Activated CD4-positive, alpha-beta memory T cell treated with anti-CD3 and anti-CD28 coated beads, Interleukin-2, amount 10 ng/mL, durations not matched to agents 7 days and 5 days (primary cell): ENCODE results near the gene GAK. TPM values are rescaled to one million over a fixed set of nuclear protein-coding genes. Genes with fewer than 3 reads are reported as not detected.
"Not testable (repeated sequence)": the region's sequence is repeated elsewhere in the genome, so short reads cannot be mapped to it uniquely, and the experiment has no call there.

Experiments used
- CTCF ChIA-PET: fragments of 350-600 bp; sonication (Branson Sonifier 250); formaldehyde crosslinking; loops from one replicate; lab custom pipeline; 2021; ENCODE audit warnings: antibody characterized with exemption, inconsistent platforms; lab: Charles Lee
- POLR2A ChIA-PET: fragments of 350-600 bp; sonication (Branson Sonifier 250); formaldehyde crosslinking; loops from one replicate; lab custom pipeline; 2021; ENCODE audit warnings: antibody characterized with exemption; lab: Charles Lee
- DNase-seq: peaks from one replicate; pipeline ENCODE4 v3.0.0-alpha.2; 2020
- H3K27ac Mint-ChIP-seq: one replicate; pipeline ENCODE4 v1.8.0; 2021; ENCODE audit warnings: mild to moderate bottlenecking, mixed read lengths
- H3K27me3 Mint-ChIP-seq: one replicate; pipeline ENCODE4 v1.8.0; 2021; ENCODE audit warnings: mixed read lengths
- H3K36me3 Mint-ChIP-seq: one replicate; pipeline ENCODE4 v1.8.0; 2021; ENCODE audit warnings: low read depth, mixed read lengths
- H3K4me1 Mint-ChIP-seq: one replicate; pipeline ENCODE4 v1.8.0; 2021; ENCODE audit warnings: mixed read lengths
- H3K4me3 Mint-ChIP-seq: one replicate; pipeline ENCODE4 v1.8.0; 2021; ENCODE audit warnings: mild to moderate bottlenecking, mixed read lengths
- H3K9me3 Mint-ChIP-seq: one replicate; pipeline ENCODE4 v1.8.0; 2021; ENCODE audit warnings: mixed read lengths
- total RNA-seq, 2 experiments: library from RNA; stranded (reverse); gene quantifications; one replicate each; pipeline ENCODE4 v1.2.3, GENCODE V29; 2021

Gene GAK
- 100 to 1,000 TPM; 139 to 156 TPM for total RNA-seq

DNA sequence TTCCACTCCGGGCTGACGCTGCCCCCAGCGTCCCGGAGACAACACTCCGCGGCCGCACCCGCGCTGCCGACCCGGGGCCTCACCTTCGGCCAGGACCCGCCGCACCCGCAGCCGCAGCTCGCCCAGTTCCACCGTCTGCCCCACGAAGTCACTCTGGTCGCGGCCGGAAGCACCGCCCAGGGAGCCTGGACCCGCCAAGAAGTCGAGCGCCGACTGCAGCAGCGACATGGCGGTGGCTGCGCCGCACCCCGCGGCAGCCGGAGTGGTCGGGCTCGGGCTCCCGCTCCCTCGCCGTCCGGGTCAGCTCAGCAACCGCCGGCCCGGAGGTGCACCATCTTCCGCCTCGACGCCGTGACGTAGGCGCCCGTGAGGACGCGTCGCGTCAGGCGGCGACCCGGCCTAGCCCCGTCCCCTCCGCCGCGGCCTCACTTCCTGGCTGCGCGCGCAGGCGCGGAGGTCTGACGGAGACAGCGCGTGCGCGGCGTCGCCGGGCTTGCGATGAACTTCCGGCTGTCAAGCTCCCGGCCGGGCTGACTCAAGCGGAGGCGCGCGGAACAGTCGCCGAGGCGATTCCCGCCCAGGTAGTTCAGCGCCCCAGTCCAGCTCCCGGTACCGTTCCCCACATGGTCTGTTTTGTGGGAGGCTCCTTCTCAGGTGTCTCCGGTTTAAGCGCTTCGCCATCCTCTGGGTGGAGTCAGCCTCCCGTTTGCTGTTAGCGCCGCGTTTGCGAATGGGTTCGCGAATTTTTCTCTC is at the start of gene GAK, which contains the start of gene TMEM175:
GAK (minus strand) TSS at position 357 of the 753 bp plus-strand sequence; CDS start at position 228, 129 bp downstream.
TMEM175 (plus strand) TSS at position 501 of the 753 bp plus-strand sequence. CDS start 15,280 bp downstream, outside the sequence.
- DNase-seq: peak; percentile 98
- no peaks in the 10 kb centered on the region for H3K9me3 Mint-ChIP-seq
- peak within 1 kb of the TSS; percentile 94 for H3K27ac Mint-ChIP-seq
- peaks cover 19% of the 10 kb centered on the region for H3K36me3 Mint-ChIP-seq
- ChIA-PET CTCF (interaction anchor here (0.6 to 1.4 kb wide), 4 partner anchors 11 to 183 kb away, joined by 3 to 6 read pairs (median 4); partner anchors contain the start of gene IDUA), POLR2A (interaction anchor here (0.7 to 4.9 kb wide), 28 partner anchors 9 to 939 kb away, joined by 3 to 29 read pairs (median 4); partner anchors contain the start of genes ATP5ME, CTBP1, DGKQ and IDUA)
- H3K4me1 Mint-ChIP-seq: peaks cover 47% of the 10 kb centered on the region
- peak within 1 kb of the TSS; percentile 92 for H3K4me3 Mint-ChIP-seq
- no peaks in the 10 kb centered on the region for H3K27me3 Mint-ChIP-seq

DNA sequence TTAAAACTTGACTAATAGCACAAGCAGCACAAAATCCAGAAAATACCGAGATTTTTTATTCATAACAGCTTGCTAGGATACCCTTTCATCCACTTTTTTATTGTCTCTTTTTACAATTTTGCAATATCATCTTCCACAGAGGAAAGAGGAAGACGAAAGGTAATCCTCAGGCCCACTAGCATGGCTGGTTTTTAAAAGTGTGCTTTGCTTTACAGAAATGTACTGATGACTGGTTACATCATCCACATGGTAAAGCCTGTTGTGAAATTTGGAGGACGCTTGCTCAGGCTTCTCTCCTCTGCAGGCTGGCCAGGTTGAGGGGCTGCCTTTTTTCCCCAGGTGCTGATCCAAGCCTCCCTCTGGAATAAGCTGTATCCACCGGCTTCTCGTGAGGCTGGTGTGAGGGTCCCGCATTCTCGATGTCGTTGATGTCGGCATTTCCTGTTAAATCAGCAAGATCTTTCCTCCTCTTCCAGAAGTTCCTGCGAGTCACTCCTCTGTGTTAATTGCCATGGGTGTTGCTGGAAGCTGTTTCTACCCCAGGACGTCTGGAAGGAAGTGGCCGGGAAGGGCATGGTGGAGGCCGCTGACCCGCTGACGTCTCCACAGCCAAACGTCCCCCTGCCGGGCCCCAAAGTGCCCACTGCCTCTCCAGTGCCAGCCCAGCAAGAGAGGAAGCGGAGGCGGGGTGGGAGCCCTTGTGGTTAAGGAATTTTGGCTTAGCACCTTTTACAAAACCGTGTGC is 47.0 kb upstream of the GAK start:
- Mint-ChIP-seq H3K27ac (no peak overlapping the region), H3K4me1 (no peaks in the 10 kb centered on the region), H3K27me3 (no peaks in the 10 kb centered on the region), H3K9me3 (no peaks in the 10 kb centered on the region), H3K4me3 (no peak overlapping the region), H3K36me3 (no peaks in the 10 kb centered on the region)
- ChIA-PET CTCF (no interaction called here), POLR2A (no interaction called here)
- DNase-seq: no peak

DNA sequence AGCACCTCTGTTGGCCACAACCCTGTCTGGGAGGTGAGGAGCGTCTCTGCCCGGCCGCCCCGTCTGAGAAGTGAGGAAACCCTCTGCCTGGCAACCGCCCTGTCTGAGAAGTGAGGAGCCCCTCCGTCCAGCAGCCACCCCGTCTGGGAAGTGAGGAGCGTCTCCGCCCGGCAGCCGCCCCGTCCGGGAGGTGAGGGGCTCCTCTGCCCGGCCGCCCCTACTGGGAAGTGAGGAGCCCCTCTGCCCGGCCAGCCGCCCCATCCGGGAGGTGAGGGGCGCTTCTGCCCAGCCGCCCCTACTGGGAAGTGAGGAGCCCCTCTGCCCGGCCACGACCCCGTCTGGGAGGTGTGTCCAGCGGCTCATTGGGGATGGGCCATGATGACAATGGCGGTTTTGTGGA is 43.9 kb upstream of the GAK start:
- POLR2A ChIA-PET, H3K9me3 Mint-ChIP-seq, CTCF ChIA-PET, DNase-seq, H3K4me3 Mint-ChIP-seq, H3K27me3 Mint-ChIP-seq, H3K4me1 Mint-ChIP-seq, H3K36me3 Mint-ChIP-seq, H3K27ac Mint-ChIP-seq: not testable (repeated sequence)

DNA sequence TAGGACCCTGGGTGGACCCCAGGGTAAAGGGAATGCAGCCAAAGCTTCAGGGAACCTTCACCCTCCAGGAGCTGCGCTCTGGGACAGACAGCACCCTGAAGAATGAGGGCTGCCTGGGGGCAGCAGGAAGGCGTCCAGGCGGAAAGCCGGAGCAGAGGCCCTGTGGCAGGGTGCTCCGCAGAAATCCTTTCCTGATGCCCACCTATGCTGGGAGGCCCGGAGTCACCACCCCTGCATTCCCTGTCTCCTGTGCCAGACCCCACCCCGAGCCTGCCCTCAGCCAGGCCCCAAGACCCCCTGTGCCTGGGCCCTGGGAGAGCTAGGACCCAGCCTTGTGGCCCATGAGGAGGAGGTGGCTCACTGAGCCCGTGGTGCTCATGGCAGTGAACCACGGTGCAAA is 42.6 kb upstream of the GAK start:
- Mint-ChIP-seq H3K4me1 (peaks cover 6% of the 10 kb centered on the region), H3K4me3 (no peak overlapping the region), H3K27ac (no peak overlapping the region), H3K9me3 (no peaks in the 10 kb centered on the region), H3K36me3 (no peaks in the 10 kb centered on the region), H3K27me3 (no peaks in the 10 kb centered on the region)
- ChIA-PET POLR2A (no interaction called here), CTCF (no interaction called here)
- DNase-seq: no peak

DNA sequence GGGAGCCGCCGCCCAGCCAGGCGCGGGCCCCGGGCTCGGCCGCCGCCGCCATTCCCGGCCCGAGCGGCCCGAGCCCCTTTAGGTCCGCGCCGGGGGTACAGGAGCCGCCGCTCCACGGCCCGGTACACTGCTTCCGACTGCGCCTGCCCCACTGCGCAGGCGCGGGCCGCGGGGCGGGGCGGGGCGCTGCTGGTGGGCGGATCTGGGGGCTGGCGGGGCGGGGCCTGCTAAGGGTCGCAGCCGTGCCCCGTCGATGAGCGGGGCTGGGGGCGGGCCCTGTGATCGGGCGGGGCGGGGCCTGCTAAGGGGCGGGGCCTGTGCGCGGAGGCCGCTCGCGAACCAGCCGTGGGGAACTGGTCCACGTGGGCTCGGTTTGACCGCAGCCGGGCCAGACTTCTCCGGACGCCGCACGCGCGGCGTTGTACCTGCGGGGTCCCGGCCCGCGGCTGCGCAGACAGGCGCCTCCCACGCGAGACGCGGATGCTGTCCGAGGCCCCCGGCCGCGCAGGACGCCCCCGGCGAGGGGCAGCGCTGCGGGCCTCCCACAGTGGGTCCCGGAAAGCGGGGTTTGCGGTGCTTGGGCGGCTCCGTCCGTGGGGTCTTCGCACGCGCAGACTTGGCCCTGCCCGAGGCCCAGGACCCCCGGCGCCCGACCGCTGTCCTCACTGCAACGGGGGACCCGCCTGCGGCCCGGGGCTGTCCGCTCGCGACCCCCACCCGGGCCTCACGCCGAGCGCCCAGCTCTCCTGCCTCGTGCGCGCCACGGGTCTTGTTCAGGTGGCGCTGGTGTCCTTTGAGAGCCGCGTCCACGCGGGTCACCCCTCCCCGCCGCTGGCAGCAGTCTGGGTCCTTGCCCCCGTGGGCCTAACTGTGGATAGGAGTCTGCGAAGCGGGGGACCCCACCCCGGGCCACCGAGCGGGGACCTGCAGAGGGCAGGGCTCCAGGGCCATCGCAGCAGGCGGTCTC is 41.6 kb upstream of the GAK start, which contains the start of gene DGKQ:
DGKQ (minus strand) TSS at position 139 of the 967 bp plus-strand sequence; CDS start at position 52, 87 bp downstream.
- peak within 1 kb of the TSS; percentile 56 for H3K4me3 Mint-ChIP-seq
- H3K27me3 Mint-ChIP-seq: no peaks in the 10 kb centered on the region
- no peaks in the 10 kb centered on the region for H3K36me3 Mint-ChIP-seq
- POLR2A ChIA-PET: interaction anchor here (0.8 to 2.0 kb wide), 4 partner anchors 11 to 44 kb away, joined by 3 to 6 read pairs (median 4); partner anchors contain the start of genes GAK and TMEM175
- H3K27ac Mint-ChIP-seq: no peak within 1 kb of the TSS
- peak; percentile 90 for DNase-seq
- peaks cover 6% of the 10 kb centered on the region for H3K4me1 Mint-ChIP-seq
- CTCF ChIA-PET: no interaction called here
- H3K9me3 Mint-ChIP-seq: no peaks in the 10 kb centered on the region

DNA sequence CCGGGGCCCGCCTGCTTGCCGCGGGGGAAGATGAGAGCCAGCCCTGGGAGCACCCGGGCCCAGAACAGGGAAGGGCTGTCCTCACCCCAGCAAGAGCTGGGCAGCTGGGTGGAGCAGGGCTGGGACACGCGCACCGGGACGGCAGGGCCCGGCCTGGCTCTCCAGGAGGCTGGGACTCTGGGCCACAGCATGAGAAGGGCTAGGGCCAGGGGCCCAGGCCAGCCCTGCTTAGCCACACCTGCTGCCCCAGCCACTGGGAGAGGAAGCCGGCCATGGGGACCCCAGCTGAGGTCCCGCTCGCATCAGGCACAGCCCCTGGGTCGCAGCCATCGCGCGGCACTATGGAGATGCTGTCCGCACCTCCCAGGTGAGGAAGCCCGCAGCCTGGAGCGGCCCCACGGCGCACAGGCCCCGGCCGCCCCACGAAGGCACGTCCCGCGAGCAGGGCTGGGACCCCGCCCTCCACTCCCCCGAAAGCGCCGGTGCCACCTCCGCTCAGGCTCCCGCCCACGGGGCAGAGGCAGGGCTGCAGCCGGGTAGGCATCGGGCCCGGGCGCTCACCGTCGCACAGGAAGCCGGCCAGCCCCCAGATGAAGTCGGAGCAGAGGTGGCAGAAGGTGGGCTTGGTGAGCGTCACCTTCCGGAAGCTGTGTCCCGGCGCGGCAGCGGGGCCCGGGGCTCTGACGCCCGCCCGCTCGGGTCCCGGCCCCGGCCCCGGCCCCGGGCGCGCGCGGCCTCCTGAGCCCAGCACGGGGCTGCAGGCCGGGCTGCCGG is 40.7 kb upstream of the GAK start:
- peak overlapping the region; percentile 56 for H3K4me3 Mint-ChIP-seq
- H3K36me3 Mint-ChIP-seq: no peaks in the 10 kb centered on the region
- H3K27ac Mint-ChIP-seq: no peak overlapping the region
- peak; percentile 58 for DNase-seq
- H3K4me1 Mint-ChIP-seq: peaks cover 6% of the 10 kb centered on the region
- H3K9me3 Mint-ChIP-seq: no peaks in the 10 kb centered on the region
- ChIA-PET POLR2A (interaction anchor here (0.8 to 2.0 kb wide), 5 partner anchors 10 to 43 kb away, joined by 3 to 6 read pairs (median 4); partner anchors contain the start of genes GAK and TMEM175), CTCF (no interaction called here)
- no peaks in the 10 kb centered on the region for H3K27me3 Mint-ChIP-seq

DNA sequence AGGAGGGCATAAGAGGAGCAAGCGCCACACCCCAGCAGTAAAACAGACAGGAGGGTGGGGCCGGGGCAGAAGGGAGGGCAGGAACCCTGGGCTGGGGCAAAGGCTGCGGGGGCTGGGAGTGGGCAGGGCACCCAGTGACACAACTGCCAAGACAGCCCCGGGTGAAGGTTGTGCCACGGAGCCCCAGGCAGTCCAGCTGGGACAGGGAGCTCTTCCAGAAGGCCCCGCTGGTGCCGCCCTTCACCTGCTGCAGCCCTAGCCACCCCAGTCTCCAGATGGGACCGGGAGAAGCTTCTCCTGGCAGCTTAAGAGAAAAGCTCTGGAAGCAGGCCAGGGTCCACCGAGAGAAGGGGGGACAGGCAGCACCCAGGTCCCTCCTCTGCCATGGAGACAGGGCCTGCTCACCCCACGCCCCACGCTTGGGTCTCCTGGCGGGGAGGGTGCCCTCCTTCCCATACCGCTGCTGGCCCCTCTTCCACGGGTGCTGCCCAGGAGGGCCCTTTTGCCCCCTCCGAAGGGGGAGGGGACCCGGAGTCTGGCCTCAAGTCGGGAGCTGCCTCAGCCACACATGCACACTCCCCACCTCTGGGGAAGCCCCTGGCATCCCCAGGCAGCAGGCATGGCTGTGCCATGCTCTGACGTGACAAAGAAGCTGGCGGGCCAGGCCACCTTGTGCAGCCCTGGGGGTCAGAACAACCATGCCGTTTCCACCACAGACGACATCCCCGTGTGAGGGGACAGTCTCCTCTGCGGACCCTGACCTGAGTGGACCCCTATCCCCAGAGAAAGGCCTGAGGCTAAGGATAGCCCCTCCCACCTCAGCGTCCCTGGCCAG is 39.8 kb upstream of the GAK start:
- POLR2A ChIA-PET: interaction anchor here (1.3 to 2.0 kb wide), 3 partner anchors 30 to 40 kb away, joined by 3 to 6 read pairs (median 4); partner anchors contain the start of genes GAK and TMEM175
- no peak for DNase-seq
- Mint-ChIP-seq H3K9me3 (no peaks in the 10 kb centered on the region), H3K36me3 (no peaks in the 10 kb centered on the region), H3K4me1 (peaks cover 6% of the 10 kb centered on the region), H3K27ac (no peak overlapping the region), H3K27me3 (no peaks in the 10 kb centered on the region), H3K4me3 (peak overlapping the region; percentile 56)
- CTCF ChIA-PET: no interaction called here

DNA sequence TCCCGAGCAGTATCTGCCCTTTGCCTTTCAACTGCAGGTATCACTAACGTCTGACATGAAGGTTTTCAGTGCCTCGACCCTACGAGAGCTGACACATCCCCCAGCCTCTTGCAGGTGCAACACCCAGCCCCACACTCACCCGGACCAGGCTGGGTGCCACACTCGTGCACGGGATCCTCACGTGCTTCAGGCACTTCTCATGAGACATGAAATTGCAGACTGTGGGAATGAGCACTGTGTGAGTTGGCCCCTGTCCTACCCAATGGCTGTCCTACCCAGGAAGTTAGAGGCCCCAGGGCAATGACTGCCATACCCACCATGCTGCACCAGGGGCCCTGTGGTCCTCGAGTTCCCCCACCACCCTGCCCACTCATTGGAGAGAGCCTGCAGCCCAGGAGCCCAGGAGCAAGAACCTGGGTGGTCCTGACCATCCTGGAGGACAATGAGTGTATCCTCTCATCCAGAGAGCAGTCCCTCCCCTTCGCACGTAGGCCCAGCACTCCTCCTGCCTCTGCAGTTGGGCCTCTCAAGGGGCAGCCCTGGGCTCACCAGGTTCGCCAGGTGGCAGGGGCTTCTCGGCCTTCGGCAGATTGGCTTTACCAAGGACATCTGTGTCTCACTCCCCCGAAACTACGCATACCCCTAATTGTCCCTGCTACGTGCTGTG is 38.9 kb upstream of the GAK start:
- peaks cover 6% of the 10 kb centered on the region for H3K4me1 Mint-ChIP-seq
- no peak overlapping the region for H3K27ac Mint-ChIP-seq
- no peaks in the 10 kb centered on the region for H3K9me3 Mint-ChIP-seq
- H3K36me3 Mint-ChIP-seq: no peaks in the 10 kb centered on the region
- no peak for DNase-seq
- CTCF ChIA-PET: no interaction called here
- H3K27me3 Mint-ChIP-seq: no peaks in the 10 kb centered on the region
- POLR2A ChIA-PET: no interaction called here
- peak overlapping the region; percentile 35 for H3K4me3 Mint-ChIP-seq

DNA sequence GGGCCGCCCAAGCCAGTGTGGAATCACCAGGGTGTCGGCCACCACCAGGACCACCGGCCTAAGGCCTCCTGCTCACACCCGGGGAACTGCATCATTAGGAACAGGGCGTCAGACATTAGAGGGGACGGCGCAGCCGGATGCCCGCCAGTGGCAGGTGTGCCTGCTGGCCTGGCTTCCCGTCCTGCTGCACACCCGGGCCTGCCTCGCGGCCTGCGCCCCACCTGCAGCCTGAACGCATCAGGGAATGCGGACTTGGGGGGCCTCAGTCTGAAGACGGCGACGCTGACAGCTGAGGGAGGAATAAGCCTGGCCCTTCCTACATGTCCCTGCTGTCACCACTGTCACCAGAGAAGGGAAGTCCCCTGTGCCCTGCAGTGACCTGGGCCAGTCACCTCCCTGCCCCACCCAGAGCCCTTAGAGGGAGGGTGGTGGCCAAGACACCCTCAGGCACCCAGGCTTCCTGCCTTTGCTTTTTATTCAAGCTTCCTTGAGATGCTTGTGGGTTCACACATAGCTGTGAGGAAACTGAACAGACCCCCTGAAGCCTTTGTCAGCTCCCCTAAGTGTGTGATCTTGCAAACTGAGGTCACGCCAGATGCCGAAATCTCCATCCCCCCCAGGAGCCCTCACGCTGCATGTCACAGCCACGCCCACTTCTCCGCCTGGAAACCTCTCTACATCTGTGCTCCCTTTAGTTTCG is 38.1 kb upstream of the GAK start:
- Mint-ChIP-seq H3K27me3 (no peaks in the 10 kb centered on the region), H3K4me3 (no peak overlapping the region), H3K36me3 (no peaks in the 10 kb centered on the region), H3K27ac (no peak overlapping the region), H3K4me1 (peaks cover 6% of the 10 kb centered on the region), H3K9me3 (no peaks in the 10 kb centered on the region)
- DNase-seq: no peak
- ChIA-PET POLR2A (no interaction called here), CTCF (no interaction called here)

DNA sequence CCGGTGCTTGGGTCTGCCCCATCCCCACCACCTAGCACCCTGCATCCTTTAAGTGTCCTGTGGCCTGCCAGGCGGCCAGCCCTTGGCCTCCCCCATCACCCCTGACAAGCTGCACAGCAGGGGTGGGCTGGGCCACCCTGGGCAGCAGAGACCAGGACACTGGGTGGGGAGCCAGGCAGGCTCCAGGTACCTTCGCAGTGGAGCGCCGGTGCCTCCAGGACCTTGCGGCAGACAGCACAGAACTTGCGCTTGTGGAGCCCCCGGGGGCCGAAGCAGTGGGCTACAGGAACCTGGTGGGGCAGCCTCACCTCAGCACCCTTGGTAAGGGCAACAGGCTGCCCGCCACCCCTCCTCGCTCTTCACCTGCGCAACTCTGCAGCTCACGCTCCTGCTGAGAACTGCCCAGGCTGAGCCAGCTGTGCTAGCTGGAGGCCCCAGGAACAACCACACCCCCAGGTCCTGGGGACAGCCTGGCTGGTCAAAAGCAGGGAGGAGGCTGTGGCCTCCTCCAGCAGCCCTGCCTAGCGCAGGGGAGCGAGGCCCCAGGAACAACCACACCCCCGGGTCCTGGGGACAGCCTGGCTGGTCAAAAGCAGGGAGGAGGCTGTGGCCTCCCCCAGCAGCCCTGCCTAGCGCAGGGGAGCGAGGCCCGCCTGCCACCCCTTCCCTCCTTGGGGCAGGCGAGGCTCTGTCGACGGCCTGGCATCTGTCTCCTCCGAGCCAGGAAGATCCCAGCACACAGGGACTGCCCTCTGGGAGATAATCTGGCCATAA is 36.7 kb upstream of the GAK start:
- no peak overlapping the region for H3K4me3 Mint-ChIP-seq
- H3K36me3 Mint-ChIP-seq: no peaks in the 10 kb centered on the region
- H3K27ac Mint-ChIP-seq: no peak overlapping the region
- no peaks in the 10 kb centered on the region for H3K9me3 Mint-ChIP-seq
- H3K4me1 Mint-ChIP-seq: peaks cover 6% of the 10 kb centered on the region
- POLR2A ChIA-PET: no interaction called here
- no peak for DNase-seq
- H3K27me3 Mint-ChIP-seq: no peaks in the 10 kb centered on the region
- CTCF ChIA-PET: no interaction called here
